BJ (cell line): Measurements from ENCODE around the gene KRTAP25-1. TPM values are rescaled to one million over a fixed set of nuclear protein-coding genes. Genes with fewer than 3 reads are reported as not detected.

ENCODE experiments used
- CTCF ChIA-PET: fragments of 350-600 bp; formaldehyde crosslinking; extraction: SDS; loops from one replicate; lab custom pipeline; 2021; ENCODE audit warnings: antibody characterized with exemption, inconsistent platforms; lab: Yijun Ruan, JAX
- POLR2A ChIA-PET: fragments of 300-600 bp; sonication (Branson Sonifier 250); formaldehyde crosslinking; extraction: SDS; loops from one replicate; lab custom pipeline; 2021; ENCODE audit warnings: antibody characterized with exemption; lab: Charles Lee
- DNase-seq: peaks from one replicate; pipeline ENCODE4 v3.0.0-alpha.2; 2011; ENCODE audit warnings: low read depth
- H3K27me3 ChIP-seq: 2 replicates; pipeline ENCODE4 v1.6.0; 2011; ENCODE audit warnings: low read length; ENCODE audit not compliant: control insufficient read depth, insufficient read depth
- H3K36me3 ChIP-seq: 2 replicates; pipeline ENCODE4 v1.5.1; 2011; ENCODE audit warnings: low read length; ENCODE audit not compliant: control insufficient read depth, insufficient read depth
- H3K4me3 ChIP-seq: 2 replicates; pipeline ENCODE4 v1.5.1; 2011; ENCODE audit warnings: low read depth, mild to moderate bottlenecking, control low read depth, low read length
- CTCF ChIP-seq: IDR thresholded peaks from 2 replicates; pipeline ENCODE4 v1.5.1; 2011; ENCODE audit warnings: low read depth, mild to moderate bottlenecking, control low read depth, inconsistent platforms, low read length, moderate library complexity; ENCODE audit not compliant: insufficient read depth
- polyA plus RNA-seq: library from polyadenylated mRNA; depleted of rRNA; stranded (reverse); fragments of >200 nt; gene quantifications from 2 replicates; pipeline ENCODE4 v1.2.3, GENCODE V29; 2011

KRTAP25-1 gene
- polyA plus RNA-seq, 1 experiment, result not detected

- no peaks in the 10 kb centered on the region for H3K27me3 ChIP-seq
- ChIA-PET CTCF (no interaction called here), POLR2A (no interaction called here)
- no peaks in the 10 kb centered on the region for H3K36me3 ChIP-seq
- TF ChIP-seq CTCF, result no peak
- no peak for DNase-seq
- no peak overlapping the region for H3K4me3 ChIP-seq
Measured at GRCh38 chr21:30271156-30271555, 18.2 kb downstream of the KRTAP25-1 start.

GRCh38 chr21:30269803-30270530 lies 19.3 kb downstream of the KRTAP25-1 start:
- TF ChIP-seq CTCF, result no peak
- no peaks in the 10 kb centered on the region for H3K36me3 ChIP-seq
- POLR2A ChIA-PET, result no interaction called here
- CTCF ChIA-PET, result no interaction called here
- H3K27me3 ChIP-seq, result no peaks in the 10 kb centered on the region
- no peak for DNase-seq
- H3K4me3 ChIP-seq, result no peak overlapping the region

- POLR2A ChIA-PET, result no interaction called here
- TF ChIP-seq CTCF, result no peak
Measured at GRCh38 chr21:30268608-30269197, 20.6 kb downstream of the KRTAP25-1 start.

GRCh38 chr21:30257773-30258172 lies 31.5 kb downstream of the KRTAP25-1 start:
- no peaks in the 10 kb centered on the region for H3K27me3 ChIP-seq
- H3K36me3 ChIP-seq, result no peaks in the 10 kb centered on the region
- no peak overlapping the region for H3K4me3 ChIP-seq
- no peak for TF ChIP-seq CTCF
- no peak for DNase-seq
- CTCF ChIA-PET, result interaction anchor here (1.0 to 1.3 kb wide), 2 partner anchors 30 to 214 kb away, joined by 3 to 5 read pairs; no protein-coding TSS in a partner anchor
- POLR2A ChIA-PET, result no interaction called here

More at GRCh38 chr21:30268608-30269197, 20.6 kb downstream of the KRTAP25-1 start:
- Histone ChIP-seq H3K4me3 (no peak overlapping the region), H3K36me3 (no peaks in the 10 kb centered on the region), H3K27me3 (no peaks in the 10 kb centered on the region)
- CTCF ChIA-PET, result no interaction called here
- DNase-seq, result no peak

- TF ChIP-seq CTCF, result no peak
- ChIA-PET POLR2A (no interaction called here), CTCF (no interaction called here)
- Histone ChIP-seq H3K27me3 (no peaks in the 10 kb centered on the region), H3K36me3 (no peaks in the 10 kb centered on the region), H3K4me3 (no peak overlapping the region)
- DNase-seq, result no peak
Measured at GRCh38 chr21:30256100-30256499, 33.2 kb downstream of the KRTAP25-1 start.
